ENCODE measurements around the gene USP54. TPM values are rescaled to one million over a fixed set of nuclear protein-coding genes. Genes with fewer than 3 reads are reported as not detected.

Gene USP54
- total RNA-seq, 2 experiments from 2014 or later = 3.1 to 4.6 TPM

- Mint-ChIP-seq H3K4me3 (no peak overlapping the region), H3K9me3 (no peaks in the 10 kb centered on the region), H3K4me1 (ENCODE audit: low read depth) (no peaks in the 10 kb centered on the region), H3K27ac (no peak overlapping the region), H3K27me3 (no peaks in the 10 kb centered on the region), H3K36me3 (ENCODE audit: low read depth) (no peaks in the 10 kb centered on the region)
- DNase-seq (no peak), ATAC-seq (no peak)
- no peak for TF ChIP-seq CTCF (IDR thresholded peaks at IDR 0.05)
- intact Hi-C loops (cut with micrococcal nuclease) = no loop called here
- ChIA-PET POLR2A (no interaction called here), CTCF (interaction anchor here (2.8 kb wide), 1 partner anchor 12 kb away, joined by 16 read pairs; no protein-coding TSS in a partner anchor)
Observed at GRCh38 chr10:73517166-73517888, 73.8 kb downstream of the USP54 start.

DNA sequence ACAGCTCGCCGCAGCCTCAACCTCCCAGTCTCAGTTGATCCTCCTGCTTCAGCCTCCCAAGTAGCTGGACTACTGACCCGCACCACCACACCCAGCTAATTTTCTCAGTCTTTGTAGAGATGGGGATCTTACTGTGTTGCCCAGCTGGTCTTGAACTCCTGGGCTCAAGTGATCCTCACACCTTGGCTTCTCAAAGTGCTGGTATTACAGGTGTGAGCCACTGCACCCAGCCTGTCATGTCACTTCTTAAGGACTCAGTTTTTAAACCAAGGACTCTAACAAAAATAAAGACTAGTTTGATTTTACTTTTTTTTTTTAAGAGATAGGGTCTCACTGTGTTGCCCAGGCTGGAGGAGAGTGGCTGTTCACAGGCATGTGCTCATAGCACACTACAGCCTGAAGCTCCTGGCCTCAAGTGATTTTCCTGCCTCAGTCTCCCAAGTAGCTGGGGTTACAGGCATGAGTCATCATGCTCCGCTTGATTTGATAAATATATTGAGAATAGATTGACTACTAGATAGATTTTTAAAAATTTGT lies 78.9 kb downstream of the USP54 start:
- Mint-ChIP-seq H3K9me3 (no peaks in the 10 kb centered on the region), H3K36me3 (ENCODE audit: low read depth) (no peaks in the 10 kb centered on the region), H3K27me3 (no peaks in the 10 kb centered on the region), H3K4me1 (ENCODE audit: low read depth) (no peaks in the 10 kb centered on the region), H3K27ac (no peak overlapping the region), H3K4me3 (no peak overlapping the region)
- CTCF ChIA-PET = interaction anchor here (1.4 kb wide), 1 partner anchor 18 kb away, joined by 3 read pairs; no protein-coding TSS in a partner anchor
- POLR2A ChIA-PET = interaction anchor here (1.6 kb wide), 1 partner anchor 17 kb away, joined by 4 read pairs; the partner anchor contains the start of gene PPP3CB
- intact Hi-C loops (cut with micrococcal nuclease) = no loop called here
- no peak for ATAC-seq
- no peak for DNase-seq
- TF ChIP-seq CTCF (IDR thresholded peaks at IDR 0.05) = no peak

- intact Hi-C loops (cut with micrococcal nuclease) = no loop called here
Observed at GRCh38 chr10:73509695-73510094, 81.4 kb downstream of the USP54 start.

DNA sequence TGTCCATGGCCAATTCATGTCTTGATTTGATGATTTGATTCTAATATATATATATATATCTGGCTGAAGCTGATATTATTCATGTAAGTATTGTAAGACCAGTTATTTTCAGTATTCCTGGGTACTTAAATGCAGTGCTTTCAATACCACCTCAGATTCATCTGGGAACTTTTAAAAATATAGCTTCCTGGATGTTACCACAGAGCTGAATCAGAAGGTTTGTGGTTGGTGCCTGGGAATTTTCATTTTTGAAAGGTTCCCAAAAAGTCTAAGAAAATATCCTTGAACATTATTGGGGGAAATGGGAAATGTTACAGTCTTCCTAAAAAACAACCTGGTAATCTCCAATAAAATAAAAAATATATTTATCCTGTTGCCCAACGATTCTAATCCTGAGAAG lies 84.7 kb downstream of the USP54 start:
- Mint-ChIP-seq H3K27me3 (no peaks in the 10 kb centered on the region), H3K27ac (no peak overlapping the region), H3K9me3 (no peaks in the 10 kb centered on the region), H3K4me1 (ENCODE audit: low read depth) (peaks cover 4% of the 10 kb centered on the region), H3K36me3 (ENCODE audit: low read depth) (peaks cover 3% of the 10 kb centered on the region), H3K4me3 (no peak overlapping the region)
- ATAC-seq (no peak), DNase-seq (no peak)
- intact Hi-C loops (cut with micrococcal nuclease) = no loop called here
- POLR2A ChIA-PET = no interaction called here
- CTCF ChIA-PET = interaction anchor here (1.0 to 1.1 kb wide), 2 partner anchors 23 to 137 kb away, joined by 4 read pairs; no protein-coding TSS in a partner anchor
- TF ChIP-seq CTCF (IDR thresholded peaks at IDR 0.05) = no peak

More at GRCh38 chr10:73509695-73510094, 81.4 kb downstream of the USP54 start:
- Mint-ChIP-seq H3K27ac (no peak overlapping the region), H3K9me3 (no peaks in the 10 kb centered on the region), H3K36me3 (ENCODE audit: low read depth) (peaks cover 2% of the 10 kb centered on the region), H3K4me1 (ENCODE audit: low read depth) (no peaks in the 10 kb centered on the region), H3K27me3 (no peaks in the 10 kb centered on the region), H3K4me3 (no peak overlapping the region)
- ATAC-seq (no peak), DNase-seq (no peak)
- ChIA-PET CTCF (no interaction called here), POLR2A (interaction anchor here (1.2 kb wide), 1 partner anchor 14 kb away, joined by 3 read pairs; no protein-coding TSS in a partner anchor)
- no peak for TF ChIP-seq CTCF (IDR thresholded peaks at IDR 0.05)

GRCh38 chr10:73506074-73506473 lies 85.1 kb downstream of the USP54 start:
- Mint-ChIP-seq H3K9me3 (no peaks in the 10 kb centered on the region), H3K4me3 (no peak overlapping the region), H3K36me3 (ENCODE audit: low read depth) (peaks cover 3% of the 10 kb centered on the region), H3K27ac (no peak overlapping the region), H3K4me1 (ENCODE audit: low read depth) (peaks cover 8% of the 10 kb centered on the region), H3K27me3 (no peaks in the 10 kb centered on the region)
- ATAC-seq (no peak), DNase-seq (no peak)
- no peak for TF ChIP-seq CTCF (IDR thresholded peaks at IDR 0.05)
- intact Hi-C loops (cut with micrococcal nuclease) = no loop called here
- POLR2A ChIA-PET = no interaction called here
- CTCF ChIA-PET = interaction anchor here (1.0 to 1.1 kb wide), 2 partner anchors 23 to 137 kb away, joined by 4 read pairs; no protein-coding TSS in a partner anchor

All from activated CD8-positive, alpha-beta T cell treated with anti-CD3 and anti-CD28 coated beads for 36 hours (primary cell).